Measurements from ENCODE around the gene CEACAM16. TPM values are rescaled to one million over a fixed set of nuclear protein-coding genes. Genes with fewer than 3 reads are reported as not detected.

CEACAM16 gene
- total RNA-seq, 1 donor from 2014 or later, result not detected

GRCh38 chr19:44671400-44671799 is 27.6 kb upstream of the CEACAM16 start, which contains the start of gene CEACAM19:
CEACAM19 (plus strand) TSS chr19:44671482; CDS start chr19:44671932, 450 bp downstream.
- no peak for TF ChIP-seq CTCF (IDR thresholded peaks at IDR 0.05; ENCODE audit: unreplicated experiment)

GRCh38 chr19:44672226-44672625 is 26.7 kb upstream of the CEACAM16 start:
- H3K4me3 Mint-ChIP-seq (ENCODE audit: low read depth), result no peak overlapping the region
- H3K27ac Mint-ChIP-seq, result no peak overlapping the region
- no peaks in the 10 kb centered on the region for H3K9me3 Mint-ChIP-seq (ENCODE audit: low read depth)

More at GRCh38 chr19:44671400-44671799, 27.6 kb upstream of the CEACAM16 start, which contains the start of gene CEACAM19:
- Mint-ChIP-seq H3K9me3 (ENCODE audit: low read depth) (no peaks in the 10 kb centered on the region), H3K36me3 (ENCODE audit: insufficient read depth) (peaks cover 5% of the 10 kb centered on the region), H3K27me3 (no peaks in the 10 kb centered on the region), H3K4me3 (ENCODE audit: low read depth) (no peak within 1 kb of the TSS), H3K27ac (no peak within 1 kb of the TSS), H3K4me1 (ENCODE audit: low read depth) (no peaks in the 10 kb centered on the region)
- DNase-seq (ENCODE audit: low spot score, unreplicated experiment), result no peak

GRCh38 chr19:44673510-44673909 is 25.4 kb upstream of the CEACAM16 start:
- Mint-ChIP-seq H3K36me3 (ENCODE audit: insufficient read depth) (peaks cover 11% of the 10 kb centered on the region), H3K9me3 (ENCODE audit: low read depth) (no peaks in the 10 kb centered on the region), H3K4me3 (ENCODE audit: low read depth) (no peak overlapping the region), H3K4me1 (ENCODE audit: low read depth) (peaks cover 2% of the 10 kb centered on the region), H3K27ac (no peak overlapping the region), H3K27me3 (no peaks in the 10 kb centered on the region)
- TF ChIP-seq CTCF (IDR thresholded peaks at IDR 0.05; ENCODE audit: unreplicated experiment), result no peak
- DNase-seq (ENCODE audit: low spot score, unreplicated experiment), result no peak

More at GRCh38 chr19:44672226-44672625, 26.7 kb upstream of the CEACAM16 start:
- TF ChIP-seq CTCF (IDR thresholded peaks at IDR 0.05; ENCODE audit: unreplicated experiment), result no peak
- Mint-ChIP-seq H3K4me1 (ENCODE audit: low read depth) (no peaks in the 10 kb centered on the region), H3K36me3 (ENCODE audit: insufficient read depth) (peaks cover 9% of the 10 kb centered on the region), H3K27me3 (no peaks in the 10 kb centered on the region)
- no peak for DNase-seq (ENCODE audit: low spot score, unreplicated experiment)

GRCh38 chr19:44675521-44675920 is 23.4 kb upstream of the CEACAM16 start:
- Mint-ChIP-seq H3K4me1 (ENCODE audit: low read depth) (peaks cover 2% of the 10 kb centered on the region), H3K4me3 (ENCODE audit: low read depth) (no peak overlapping the region), H3K36me3 (ENCODE audit: insufficient read depth) (peaks cover 18% of the 10 kb centered on the region), H3K9me3 (ENCODE audit: low read depth) (no peaks in the 10 kb centered on the region), H3K27ac (no peak overlapping the region), H3K27me3 (no peaks in the 10 kb centered on the region)
- DNase-seq (ENCODE audit: low spot score, unreplicated experiment), result no peak
- TF ChIP-seq CTCF (IDR thresholded peaks at IDR 0.05; ENCODE audit: unreplicated experiment), result no peak

- H3K27me3 Mint-ChIP-seq, result no peaks in the 10 kb centered on the region
- no peak for DNase-seq (ENCODE audit: low spot score, unreplicated experiment)
- H3K27ac Mint-ChIP-seq, result peak overlapping the region; percentile 67
- H3K9me3 Mint-ChIP-seq (ENCODE audit: low read depth), result no peaks in the 10 kb centered on the region
- no peak for TF ChIP-seq CTCF (IDR thresholded peaks at IDR 0.05; ENCODE audit: unreplicated experiment)
- peaks cover 21% of the 10 kb centered on the region for H3K36me3 Mint-ChIP-seq (ENCODE audit: insufficient read depth)
- H3K4me1 Mint-ChIP-seq (ENCODE audit: low read depth), result peaks cover 2% of the 10 kb centered on the region
- no peak overlapping the region for H3K4me3 Mint-ChIP-seq (ENCODE audit: low read depth)
Observed at GRCh38 chr19:44677019-44677811, 21.7 kb upstream of the CEACAM16 start.
